Activated CD4-positive, alpha-beta memory T cell treated with anti-CD3 and anti-CD28 coated beads, Interleukin-2, amount 10 ng/mL, durations not matched to agents 7 days and 5 days (primary cell): ENCODE measurements around the gene BACE1. TPM values are rescaled to one million over a fixed set of nuclear protein-coding genes. Genes with fewer than 3 reads are reported as not detected.

Experiments
- CTCF ChIA-PET: fragments of 350-600 bp; sonication (Branson Sonifier 250); formaldehyde crosslinking; loops from one replicate; lab custom pipeline; 2021; ENCODE audit warnings: antibody characterized with exemption, inconsistent platforms; lab: Charles Lee
- POLR2A ChIA-PET: fragments of 350-600 bp; sonication (Branson Sonifier 250); formaldehyde crosslinking; loops from one replicate; lab custom pipeline; 2021; ENCODE audit warnings: antibody characterized with exemption; lab: Charles Lee
- DNase-seq: peaks from one replicate; pipeline ENCODE4 v3.0.0-alpha.2; 2020
- H3K27ac Mint-ChIP-seq: one replicate; pipeline ENCODE4 v1.8.0; 2021; ENCODE audit warnings: mild to moderate bottlenecking, mixed read lengths
- H3K27me3 Mint-ChIP-seq: one replicate; pipeline ENCODE4 v1.8.0; 2021; ENCODE audit warnings: mixed read lengths
- H3K36me3 Mint-ChIP-seq: one replicate; pipeline ENCODE4 v1.8.0; 2021; ENCODE audit warnings: low read depth, mixed read lengths
- H3K4me1 Mint-ChIP-seq: one replicate; pipeline ENCODE4 v1.8.0; 2021; ENCODE audit warnings: mixed read lengths
- H3K4me3 Mint-ChIP-seq: one replicate; pipeline ENCODE4 v1.8.0; 2021; ENCODE audit warnings: mild to moderate bottlenecking, mixed read lengths
- H3K9me3 Mint-ChIP-seq: one replicate; pipeline ENCODE4 v1.8.0; 2021; ENCODE audit warnings: mixed read lengths
- total RNA-seq, 2 experiments: library from RNA; stranded (reverse); gene quantifications; one replicate each; pipeline ENCODE4 v1.2.3, GENCODE V29; 2021

The BACE1 gene
- total RNA-seq, 2 experiments from 2014 or later = 0.75 to 0.96 TPM

- no peak overlapping the region for H3K4me3 Mint-ChIP-seq
- peaks cover 4% of the 10 kb centered on the region for H3K4me1 Mint-ChIP-seq
- H3K27me3 Mint-ChIP-seq = no peaks in the 10 kb centered on the region
- DNase-seq = no peak
- POLR2A ChIA-PET = no interaction called here
- H3K36me3 Mint-ChIP-seq = peaks cover 16% of the 10 kb centered on the region
- no peaks in the 10 kb centered on the region for H3K9me3 Mint-ChIP-seq
- no peak overlapping the region for H3K27ac Mint-ChIP-seq
- CTCF ChIA-PET = no interaction called here
Measured at GRCh38 chr11:117258576-117258975, 57.5 kb downstream of the BACE1 start.

- H3K4me3 Mint-ChIP-seq = no peak overlapping the region
- H3K27ac Mint-ChIP-seq = no peak overlapping the region
- H3K4me1 Mint-ChIP-seq = peaks cover 8% of the 10 kb centered on the region
- H3K9me3 Mint-ChIP-seq = no peaks in the 10 kb centered on the region
- POLR2A ChIA-PET = interaction anchor here (1.1 kb wide), 1 partner anchor 72 kb away, joined by 3 read pairs; no protein-coding TSS in a partner anchor
- H3K27me3 Mint-ChIP-seq = no peaks in the 10 kb centered on the region
- H3K36me3 Mint-ChIP-seq = peaks cover 15% of the 10 kb centered on the region
- CTCF ChIA-PET = no interaction called here
- no peak for DNase-seq
Measured at GRCh38 chr11:117256573-117256972, 59.5 kb downstream of the BACE1 start.

DNA sequence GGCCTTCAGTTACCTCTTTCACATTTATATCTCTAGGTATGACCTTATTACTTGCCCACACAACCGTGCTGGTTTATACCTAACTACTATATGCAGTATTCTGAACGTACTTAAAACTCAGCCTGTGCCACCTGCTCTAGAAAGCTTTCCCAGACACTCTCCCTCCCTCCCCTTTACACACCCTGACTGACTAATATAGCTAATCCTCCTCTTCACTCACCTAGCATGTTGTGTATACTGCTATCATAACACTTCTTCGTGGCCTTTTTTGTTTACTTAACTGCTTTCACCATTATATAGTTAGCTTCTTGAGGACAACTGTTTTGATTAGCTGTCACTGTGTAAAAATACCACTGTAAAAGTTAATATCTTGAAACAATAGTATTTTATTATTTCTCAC, 60.1 kb downstream of the BACE1 start:
- POLR2A ChIA-PET = no interaction called here
- no peak for DNase-seq

GRCh38 chr11:117251506-117251905, 64.5 kb downstream of the BACE1 start:
- H3K27ac Mint-ChIP-seq = no peak overlapping the region
- H3K9me3 Mint-ChIP-seq = no peaks in the 10 kb centered on the region
- ChIA-PET POLR2A (no interaction called here), CTCF (no interaction called here)
- peaks cover 21% of the 10 kb centered on the region for H3K36me3 Mint-ChIP-seq
- no peak for DNase-seq
- no peaks in the 10 kb centered on the region for H3K27me3 Mint-ChIP-seq
- H3K4me3 Mint-ChIP-seq = no peak overlapping the region
- peaks cover 10% of the 10 kb centered on the region for H3K4me1 Mint-ChIP-seq

More for the DNA sequence above, 60.1 kb downstream of the BACE1 start:
- Mint-ChIP-seq H3K27ac (no peak overlapping the region), H3K36me3 (peaks cover 15% of the 10 kb centered on the region), H3K27me3 (no peaks in the 10 kb centered on the region), H3K4me1 (peaks cover 10% of the 10 kb centered on the region), H3K4me3 (no peak overlapping the region), H3K9me3 (no peaks in the 10 kb centered on the region)
- CTCF ChIA-PET = no interaction called here

DNA sequence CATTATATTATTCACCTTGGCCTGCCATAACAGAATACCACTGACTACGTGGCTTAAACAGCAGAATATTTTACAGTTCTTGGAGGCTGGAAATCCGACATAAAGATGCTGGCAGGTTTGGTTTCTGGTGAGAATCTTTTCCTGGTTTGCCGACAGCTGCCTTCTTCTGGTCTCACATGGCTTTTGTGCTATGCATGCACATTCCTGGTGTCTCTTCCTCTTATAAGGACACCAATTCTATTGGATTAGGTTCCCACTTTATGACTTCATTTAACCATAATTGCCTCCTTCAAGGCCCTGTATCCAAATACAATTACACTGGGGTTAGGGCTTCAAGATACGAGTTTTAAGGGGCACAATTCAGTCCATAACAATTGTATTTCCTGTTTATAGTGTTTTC, 66.5 kb downstream of the BACE1 start:
- CTCF ChIA-PET = no interaction called here
- Mint-ChIP-seq H3K4me3 (no peak overlapping the region), H3K27ac (no peak overlapping the region), H3K9me3 (no peaks in the 10 kb centered on the region), H3K27me3 (no peaks in the 10 kb centered on the region), H3K36me3 (peaks cover 31% of the 10 kb centered on the region), H3K4me1 (peaks cover 6% of the 10 kb centered on the region)
- POLR2A ChIA-PET = no interaction called here
- DNase-seq = no peak

DNA sequence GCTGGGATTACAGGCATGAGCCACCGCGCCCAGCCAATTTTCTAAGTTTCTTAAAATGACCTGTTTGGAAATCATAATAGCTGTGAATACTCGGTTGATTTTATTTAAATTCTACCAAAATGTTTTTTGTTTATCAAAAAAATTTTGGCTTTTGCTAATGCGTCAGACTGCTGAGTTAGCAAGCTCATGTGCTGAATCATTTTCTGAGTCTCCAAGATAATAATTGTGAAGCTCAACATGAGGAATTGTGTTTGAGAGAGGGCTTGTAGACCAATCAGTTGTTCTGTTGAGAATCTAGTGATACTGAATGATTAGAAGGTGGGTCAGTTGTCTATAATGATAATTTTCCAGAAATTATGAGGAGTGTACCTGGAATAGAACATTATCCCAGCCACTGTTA, 67.7 kb downstream of the BACE1 start:
- Mint-ChIP-seq H3K4me3 (no peak overlapping the region), H3K9me3 (no peaks in the 10 kb centered on the region), H3K4me1 (peaks cover 6% of the 10 kb centered on the region), H3K27ac (no peak overlapping the region), H3K27me3 (no peaks in the 10 kb centered on the region), H3K36me3 (peaks cover 33% of the 10 kb centered on the region)
- no peak for DNase-seq
- CTCF ChIA-PET = no interaction called here
- POLR2A ChIA-PET = interaction anchor here (1.0 kb wide), 1 partner anchor 10 kb away, joined by 3 read pairs; no protein-coding TSS in a partner anchor

DNA sequence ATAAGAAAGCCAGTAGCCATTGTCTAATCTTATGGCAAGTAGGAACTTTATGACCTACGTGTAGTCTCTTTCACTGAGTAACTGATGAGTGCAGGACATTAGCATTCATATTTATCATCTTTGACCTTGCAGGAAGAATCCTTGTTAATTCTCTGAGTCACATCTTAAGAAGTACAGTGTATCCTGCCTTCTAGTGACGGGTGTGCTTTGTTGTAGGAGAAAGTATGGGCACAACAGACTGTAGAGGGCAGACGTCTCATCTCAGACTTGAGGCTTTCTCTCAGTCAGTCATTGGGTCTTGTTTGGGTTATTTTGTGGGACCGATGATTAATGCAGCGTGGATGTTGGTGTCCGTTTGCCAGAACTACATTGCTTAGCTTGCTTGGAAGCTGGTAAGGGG, 76.8 kb downstream of the BACE1 start:
- no peaks in the 10 kb centered on the region for H3K27me3 Mint-ChIP-seq
- no peaks in the 10 kb centered on the region for H3K9me3 Mint-ChIP-seq
- ChIA-PET CTCF (no interaction called here), POLR2A (interaction anchor here (0.7 kb wide), 1 partner anchor 9 kb away, joined by 3 read pairs; no protein-coding TSS in a partner anchor)
- DNase-seq = no peak
- H3K36me3 Mint-ChIP-seq = peaks cover 16% of the 10 kb centered on the region
- no peak overlapping the region for H3K27ac Mint-ChIP-seq
- peaks cover 3% of the 10 kb centered on the region for H3K4me1 Mint-ChIP-seq
- no peak overlapping the region for H3K4me3 Mint-ChIP-seq

DNA sequence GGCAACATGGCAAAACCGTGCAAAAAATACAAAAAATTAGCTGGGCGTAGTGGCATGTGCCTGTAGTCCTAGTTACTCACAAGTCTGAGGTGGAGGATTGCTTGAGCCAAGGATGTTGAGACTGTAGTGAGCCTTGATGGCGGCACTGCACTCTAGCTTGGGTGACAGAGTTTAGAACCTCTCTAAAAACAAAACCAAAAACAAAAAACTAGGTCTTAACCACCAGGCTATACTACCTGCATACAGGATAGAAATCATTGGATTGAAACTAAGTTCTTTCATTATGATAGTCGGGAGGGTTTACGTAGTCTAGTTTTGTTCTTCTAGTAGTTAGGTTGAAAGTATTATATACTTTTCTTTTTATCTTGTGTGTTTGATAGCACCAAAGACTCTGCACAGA, 77.8 kb downstream of the BACE1 start:
- POLR2A ChIA-PET = interaction anchor here (1.1 kb wide), 1 partner anchor 10 kb away, joined by 3 read pairs; no protein-coding TSS in a partner anchor
- DNase-seq = no peak

More for the DNA sequence above, 77.8 kb downstream of the BACE1 start:
- no peaks in the 10 kb centered on the region for H3K27me3 Mint-ChIP-seq
- H3K4me1 Mint-ChIP-seq = peaks cover 13% of the 10 kb centered on the region
- no peak overlapping the region for H3K27ac Mint-ChIP-seq
- H3K36me3 Mint-ChIP-seq = peaks cover 12% of the 10 kb centered on the region
- H3K4me3 Mint-ChIP-seq = no peak overlapping the region
- H3K9me3 Mint-ChIP-seq = no peaks in the 10 kb centered on the region
- CTCF ChIA-PET = no interaction called here

Other genes with a start within 250 kb of the BACE1 start
- gene SIK3, start 217.8 kb downstream of the BACE1 start, total RNA-seq = 10 to 100 TPM; 36.4 to 43.0 TPM
- 10 to 100 TPM; 60.1 to 62.8 TPM for gene PAFAH1B2, start 172.0 kb downstream of the BACE1 start, total RNA-seq
- 10 to 100 TPM; 38.1 to 42.9 TPM for gene SIDT2, start 137.5 kb downstream of the BACE1 start, total RNA-seq
- gene TAGLN, start 116.9 kb downstream of the BACE1 start, total RNA-seq = 1 to 10 TPM; 5.2 to 5.8 TPM
- gene PCSK7, start 84.2 kb downstream of the BACE1 start, total RNA-seq = 100 to 1,000 TPM; 181 to 182 TPM
- 10 to 100 TPM; 23.1 to 23.6 TPM for gene RNF214, start 83.6 kb downstream of the BACE1 start, total RNA-seq
- 1 to 10 TPM; 4.9 to 5.6 TPM for gene BACE1-AS, start 24.9 kb downstream of the BACE1 start, total RNA-seq
- 10 to 100 TPM; 41.4 to 45.6 TPM for gene CEP164, start 11.6 kb upstream of the BACE1 start, total RNA-seq